Esophagus muscularis mucosa (tissue), 4 donors: ENCODE results near the gene MPHOSPH6. TPM values are rescaled to one million over a fixed set of nuclear protein-coding genes. Genes with fewer than 3 reads are reported as not detected.
"Not testable (repeated sequence)": the region's sequence is repeated elsewhere in the genome, so short reads cannot be mapped to it uniquely, and the experiment has no call there.

Source experiments
- DNase-seq: peaks from one replicate; pipeline ENCODE4 v3.0.0-alpha.2; 2017; ENCODE audit errors: extremely low spot score
- H3K27ac ChIP-seq, 4 donors: fragments of 200-600 bp; sonication (generic); replicated peaks in 1 of 4; 1 replicate in 3 of 4; 2 replicates in 1 of 4; pipeline ENCODE4 v1.5.1; 2016 to 2019; ENCODE audit warnings: mild to moderate bottlenecking in 1 of 4
- H3K27me3 ChIP-seq, 4 donors: fragments of 200-600 bp; sonication (generic); one replicate each; pipeline versions ENCODE4 v1.5.1 to v1.6.0; 2016 to 2019
- H3K36me3 ChIP-seq, 4 donors: fragments of 200-600 bp; sonication (generic); one replicate each; pipeline ENCODE4 v1.5.1; 2016 to 2019
- H3K4me1 ChIP-seq, 4 donors: fragments of 200-600 bp; sonication (generic); one replicate each; pipeline ENCODE4 v1.5.1; 2016 to 2019
- H3K4me3 ChIP-seq, 4 donors: fragments of 200-600 bp; sonication (generic); 1 replicate in 2 of 4; 2 replicates in 2 of 4; pipeline ENCODE4 v1.5.1; 2016 to 2019; ENCODE audit warnings: mild to moderate bottlenecking in 4 of 4, moderate library complexity in 1 of 4
- H3K9me3 ChIP-seq, 4 donors: fragments of 200-600 bp; sonication (generic); 1 replicate in 3 of 4; 2 replicates in 1 of 4; pipeline ENCODE4 v1.5.1; 2016 to 2019
- EP300 ChIP-seq: sonication (generic); formaldehyde crosslinking; IDR thresholded peaks from one replicate; pipeline ENCODE4 v1.6.1; 2017; ENCODE audit warnings: antibody characterized with exemption
- POLR2A ChIP-seq: fragments of 450-650 bp; IDR thresholded peaks from one replicate; pipeline ENCODE4 v1.6.1; 2017; ENCODE audit warnings: antibody characterized with exemption, moderate library complexity, mild to moderate bottlenecking, low read depth
- POLR2AphosphoS5 ChIP-seq, 2 donors: sonication (generic); formaldehyde crosslinking; IDR thresholded peaks; one replicate each; pipeline ENCODE4 v1.6.1; 2017; ENCODE audit warnings: antibody characterized with exemption in 2 of 2
- WGBS: methylation state at CpG from one replicate; pipeline ENCODE4 v1.1.5; 2018; 5-methylcytosine and 5-hydroxymethylcytosine counted together
- intact Hi-C: fragments of 100-400 bp; cut with DNase I; formaldehyde crosslinking; loops from one replicate; pipeline ENCODE4 v1.15.1; 2023
- total RNA-seq, 4 donors: library from RNA; depleted of rRNA; stranded (reverse); fragments of >200 nt; gene quantifications; one replicate each; pipeline versions ENCODE4 v1.1.0 to v1.2.1, GENCODE V29; 2016
- TF ChIP-seq, protein P1 (sequence below), 3 experiments: fragments of 200-600 bp in 2 of 3; fragments of 450-650 bp in 1 of 3; sonication (generic) in 2 of 3; IDR thresholded peaks; one replicate each; pipeline ENCODE4 v1.5.1; 2017 to 2019; ENCODE audit warnings: antibody characterized with exemption in 3 of 3, mild to moderate bottlenecking in 2 of 3, moderate library complexity in 1 of 3

The MPHOSPH6 gene
- total RNA-seq, 4 donors from 2014 or later, result 7.2 to 26.2 (median 12.6) TPM

- no peak overlapping the region for H3K4me3 ChIP-seq
- 62% methylated on average over 3 of the region's 3 CpGs for WGBS
These were observed 56.3 kb downstream of the MPHOSPH6 start for GRCh38 chr16:82113741-82114140.

DNA sequence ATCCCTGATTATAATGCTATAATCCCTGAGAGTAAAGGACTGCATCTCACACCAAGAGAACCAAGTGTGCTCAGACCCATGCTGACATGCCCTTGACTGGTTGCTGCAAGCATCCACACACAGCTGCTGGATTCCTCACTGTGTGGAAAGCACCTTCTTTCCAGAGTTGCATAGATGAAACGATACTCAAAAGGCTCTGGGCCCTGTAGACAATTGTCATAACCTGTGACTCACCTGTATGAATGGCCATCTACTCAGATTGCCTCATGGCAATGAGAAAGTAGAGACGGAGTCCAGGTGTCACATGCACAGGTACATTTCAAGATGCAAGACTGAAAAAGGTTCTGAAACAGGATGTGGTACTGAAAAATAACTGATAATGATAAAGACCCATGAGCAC lies 58.1 kb downstream of the MPHOSPH6 start:
- H3K27ac ChIP-seq, result no peak overlapping the region
- no peaks in the 10 kb centered on the region for H3K27me3 ChIP-seq
- H3K9me3 ChIP-seq, result no peaks in the 10 kb centered on the region
- no peak for DNase-seq
- no peaks in the 10 kb centered on the region for H3K4me1 ChIP-seq
- TF ChIP-seq POLR2AphosphoS5 (IDR thresholded peaks at IDR 0.05) (no peak), EP300 (no peak), POLR2A (no peak)
- TF ChIP-seq, protein P1, sequence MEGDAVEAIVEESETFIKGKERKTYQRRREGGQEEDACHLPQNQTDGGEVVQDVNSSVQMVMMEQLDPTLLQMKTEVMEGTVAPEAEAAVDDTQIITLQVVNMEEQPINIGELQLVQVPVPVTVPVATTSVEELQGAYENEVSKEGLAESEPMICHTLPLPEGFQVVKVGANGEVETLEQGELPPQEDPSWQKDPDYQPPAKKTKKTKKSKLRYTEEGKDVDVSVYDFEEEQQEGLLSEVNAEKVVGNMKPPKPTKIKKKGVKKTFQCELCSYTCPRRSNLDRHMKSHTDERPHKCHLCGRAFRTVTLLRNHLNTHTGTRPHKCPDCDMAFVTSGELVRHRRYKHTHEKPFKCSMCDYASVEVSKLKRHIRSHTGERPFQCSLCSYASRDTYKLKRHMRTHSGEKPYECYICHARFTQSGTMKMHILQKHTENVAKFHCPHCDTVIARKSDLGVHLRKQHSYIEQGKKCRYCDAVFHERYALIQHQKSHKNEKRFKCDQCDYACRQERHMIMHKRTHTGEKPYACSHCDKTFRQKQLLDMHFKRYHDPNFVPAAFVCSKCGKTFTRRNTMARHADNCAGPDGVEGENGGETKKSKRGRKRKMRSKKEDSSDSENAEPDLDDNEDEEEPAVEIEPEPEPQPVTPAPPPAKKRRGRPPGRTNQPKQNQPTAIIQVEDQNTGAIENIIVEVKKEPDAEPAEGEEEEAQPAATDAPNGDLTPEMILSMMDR (IDR thresholded peaks at IDR 0.05), result no peak
- WGBS, result 93% methylated on average over 2 of the region's 2 CpGs
- H3K36me3 ChIP-seq, result no peaks in the 10 kb centered on the region
- H3K4me3 ChIP-seq, result no peak overlapping the region
- intact Hi-C loops, result no loop called here

More at GRCh38 chr16:82113741-82114140, 56.3 kb downstream of the MPHOSPH6 start:
- no peak for DNase-seq
- H3K9me3 ChIP-seq, result no peaks in the 10 kb centered on the region
- intact Hi-C loops, result no loop called here
- TF ChIP-seq, protein P1 (IDR thresholded peaks at IDR 0.05), result no peak
- TF ChIP-seq POLR2A (no peak), EP300 (no peak), POLR2AphosphoS5 (IDR thresholded peaks at IDR 0.05) (no peak)
- H3K4me1 ChIP-seq, result no peaks in the 10 kb centered on the region
- no peak overlapping the region for H3K27ac ChIP-seq
- no peaks in the 10 kb centered on the region for H3K27me3 ChIP-seq
- H3K36me3 ChIP-seq, result no peaks in the 10 kb centered on the region

DNA sequence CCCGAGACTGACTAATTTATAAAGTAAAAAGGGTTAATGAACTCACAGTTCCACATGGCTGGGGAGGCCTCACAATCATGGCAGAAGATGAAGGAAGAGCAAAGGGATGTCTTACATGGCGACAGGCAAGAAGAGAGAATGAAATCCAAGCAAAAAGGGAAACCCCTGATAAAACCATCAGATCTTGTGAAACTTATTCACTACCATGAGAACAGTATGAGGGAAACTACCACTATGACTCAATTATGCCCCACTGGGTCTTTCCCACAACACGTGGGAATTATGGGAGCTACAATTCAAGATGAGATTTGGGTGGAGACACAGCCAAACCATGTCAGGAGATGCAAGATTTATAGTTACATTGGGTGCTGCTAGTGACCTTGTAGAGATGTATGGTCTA lies 60.8 kb downstream of the MPHOSPH6 start:
- H3K27me3 ChIP-seq, DNase-seq, H3K27ac ChIP-seq, H3K4me1 ChIP-seq, intact Hi-C loops, H3K9me3 ChIP-seq, H3K36me3 ChIP-seq, H3K4me3 ChIP-seq: not testable (repeated sequence)
- WGBS, result 80% methylated on average over 3 of the region's 3 CpGs

- no peaks in the 10 kb centered on the region for H3K4me1 ChIP-seq
These were observed 61.2 kb downstream of the MPHOSPH6 start for GRCh38 chr16:82108774-82109173.

GRCh38 chr16:82108100-82108499 lies 61.9 kb downstream of the MPHOSPH6 start:
- Histone ChIP-seq H3K27me3 (no peaks in the 10 kb centered on the region), H3K36me3 (no peaks in the 10 kb centered on the region), H3K9me3 (no peaks in the 10 kb centered on the region), H3K27ac (no peak overlapping the region), H3K4me3 (no peak overlapping the region), H3K4me1 (no peaks in the 10 kb centered on the region)
- TF ChIP-seq POLR2AphosphoS5 (IDR thresholded peaks at IDR 0.05) (no peak), POLR2A (no peak), EP300 (no peak)
- TF ChIP-seq, protein P1 (IDR thresholded peaks at IDR 0.05), result no peak
- intact Hi-C loops, result no loop called here
- WGBS, result 84% methylated on average over 2 of the region's 2 CpGs
- no peak for DNase-seq

More at GRCh38 chr16:82108774-82109173, 61.2 kb downstream of the MPHOSPH6 start:
- H3K27ac ChIP-seq, result no peak overlapping the region
- TF ChIP-seq, protein P1 (IDR thresholded peaks at IDR 0.05), result no peak
- TF ChIP-seq EP300 (no peak), POLR2A (no peak), POLR2AphosphoS5 (IDR thresholded peaks at IDR 0.05) (no peak)
- H3K36me3 ChIP-seq, result no peaks in the 10 kb centered on the region
- no peak for DNase-seq
- 90% methylated on average over 5 of the region's 6 CpGs for whole genome bisulfite sequencing
- H3K27me3 ChIP-seq, result no peaks in the 10 kb centered on the region
- intact Hi-C loops, result no loop called here
- no peak overlapping the region for H3K4me3 ChIP-seq
- H3K9me3 ChIP-seq, result no peaks in the 10 kb centered on the region
